Vagina (tissue), 2 donors: ENCODE measurements around the gene ACTR5.

ENCODE experiments used
- POLR2A ChIP-seq, 2 donors: fragments of 450-650 bp; IDR thresholded peaks; one replicate each; pipeline ENCODE4 v1.6.1; 2017; ENCODE audit warnings: antibody characterized with exemption in 2 of 2, mild to moderate bottlenecking in 2 of 2, moderate library complexity in 2 of 2
- POLR2AphosphoS5 ChIP-seq, 2 donors: sonication (generic); formaldehyde crosslinking; IDR thresholded peaks; one replicate each; pipeline ENCODE4 v1.9.0; 2017; ENCODE audit warnings: antibody characterized with exemption in 2 of 2, mild to moderate bottlenecking in 2 of 2, low read depth in 1 of 2; ENCODE audit not compliant: insufficient read depth in 1 of 2
- TF ChIP-seq, protein P1 (sequence below), 3 experiments: fragments of 450-650 bp in 2 of 3; fragments of 200-600 bp in 1 of 3; sonication (generic) in 1 of 3; IDR thresholded peaks; one replicate each; pipeline ENCODE4 v1.5.1; 2017 to 2019; ENCODE audit warnings: antibody characterized with exemption in 3 of 3, mild to moderate bottlenecking in 2 of 3, moderate library complexity in 2 of 3

DNA sequence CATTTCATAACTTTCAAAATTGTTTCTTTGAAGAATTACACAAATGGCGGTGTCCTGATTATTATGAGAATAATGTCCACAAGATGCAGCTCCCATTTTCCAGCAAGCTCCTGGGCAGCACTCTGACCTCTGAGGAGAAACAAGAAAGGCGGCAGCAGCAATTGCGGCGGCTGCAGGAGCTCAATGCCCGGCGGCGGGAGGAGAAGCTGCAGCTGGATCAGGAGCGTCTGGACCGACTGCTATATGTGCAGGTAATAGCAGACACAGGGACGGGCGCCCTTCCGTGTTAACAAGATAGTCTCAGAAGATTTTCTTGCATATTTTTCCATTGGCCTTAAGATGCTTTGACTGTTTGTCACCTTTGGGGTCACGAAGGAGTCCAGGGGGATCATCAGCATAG is 6.7 kb downstream of the ACTR5 start:
- TF ChIP-seq, protein P1, sequence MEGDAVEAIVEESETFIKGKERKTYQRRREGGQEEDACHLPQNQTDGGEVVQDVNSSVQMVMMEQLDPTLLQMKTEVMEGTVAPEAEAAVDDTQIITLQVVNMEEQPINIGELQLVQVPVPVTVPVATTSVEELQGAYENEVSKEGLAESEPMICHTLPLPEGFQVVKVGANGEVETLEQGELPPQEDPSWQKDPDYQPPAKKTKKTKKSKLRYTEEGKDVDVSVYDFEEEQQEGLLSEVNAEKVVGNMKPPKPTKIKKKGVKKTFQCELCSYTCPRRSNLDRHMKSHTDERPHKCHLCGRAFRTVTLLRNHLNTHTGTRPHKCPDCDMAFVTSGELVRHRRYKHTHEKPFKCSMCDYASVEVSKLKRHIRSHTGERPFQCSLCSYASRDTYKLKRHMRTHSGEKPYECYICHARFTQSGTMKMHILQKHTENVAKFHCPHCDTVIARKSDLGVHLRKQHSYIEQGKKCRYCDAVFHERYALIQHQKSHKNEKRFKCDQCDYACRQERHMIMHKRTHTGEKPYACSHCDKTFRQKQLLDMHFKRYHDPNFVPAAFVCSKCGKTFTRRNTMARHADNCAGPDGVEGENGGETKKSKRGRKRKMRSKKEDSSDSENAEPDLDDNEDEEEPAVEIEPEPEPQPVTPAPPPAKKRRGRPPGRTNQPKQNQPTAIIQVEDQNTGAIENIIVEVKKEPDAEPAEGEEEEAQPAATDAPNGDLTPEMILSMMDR (IDR thresholded peaks at IDR 0.05) = no peak
- no peak for TF ChIP-seq POLR2A (IDR thresholded peaks at IDR 0.05)
- no peak for TF ChIP-seq POLR2AphosphoS5 (IDR thresholded peaks at IDR 0.05; ENCODE audit: insufficient read depth in 1 of 2, low read depth in 1 of 2)
